ENCODE measurements around the gene PPARA. TPM values are rescaled to one million over a fixed set of nuclear protein-coding genes. Genes with fewer than 3 reads are reported as not detected.

Gene PPARA
- total and polyA plus RNA-seq, 2 experiments from 2014 or later = 4.7 to 12.6 TPM

- ATAC-seq (peak; percentile 64), DNase-seq (ENCODE audit: low spot score) (peak; percentile 75)
- Histone ChIP-seq H3K27ac (ENCODE audit: low read depth) (no peak overlapping the region), H2AFZ (peak overlapping the region; percentile 94), H3K79me2 (replicated peaks; ENCODE audit: insufficient read depth) (no peaks in the 10 kb centered on the region), H3K4me3 (peak overlapping the region; percentile 74), H4K20me1 (replicated peaks; ENCODE audit: insufficient read depth) (no peaks in the 10 kb centered on the region), H3K36me3 (ENCODE audit: insufficient read depth) (no peaks in the 10 kb centered on the region), H3K27me3 (ENCODE audit: insufficient read depth) (peaks cover 36% of the 10 kb centered on the region), H3K4me1 (ENCODE audit: insufficient read depth) (peaks cover 8% of the 10 kb centered on the region), H3K9me2 (ENCODE audit: insufficient read depth) (no peaks in the 10 kb centered on the region), H3K4me2 (peak overlapping the region; percentile 93), H3F3A (replicated peaks; ENCODE audit: low read depth) (no peaks in the 10 kb centered on the region)
- H3K9me3 Mint-ChIP-seq = no peaks in the 10 kb centered on the region
- TF ChIP-seq ZNF462 (CRISPR knock-in tag; IDR thresholded peaks at IDR 0.05) = no peak
- TF ChIP-seq POLR2AphosphoS5 (IDR thresholded peaks at IDR 0.05; ENCODE audit: low read depth) = peak; percentile 29; the same call in 1 of the 2 replicates
- peaks cover 6% of the 10 kb centered on the region; the same call in 2 of the 3 replicates for H3K4me1 Mint-ChIP-seq
- H3K27me3 Mint-ChIP-seq (ENCODE audit: insufficient read depth, low read depth, poor library complexity) = peaks cover 40% of the 10 kb centered on the region
- no peak overlapping the region for H3K27ac Mint-ChIP-seq
- H3K36me3 Mint-ChIP-seq (ENCODE audit: low read depth) = no peaks in the 10 kb centered on the region; the same call in 2 of the 3 replicates
- H3K4me3 Mint-ChIP-seq = peak overlapping the region; percentile 80
Measured at GRCh38 chr22:46149512-46150033, 753 bp upstream of the PPARA start.

GRCh38 chr22:46150655-46151477 lies 540 bp downstream of the PPARA start:
- Histone ChIP-seq H3K4me2 (peak overlapping the region; percentile 85), H3K36me3 (ENCODE audit: insufficient read depth) (no peaks in the 10 kb centered on the region), H2AFZ (peak overlapping the region; percentile 84), H4K20me1 (replicated peaks; ENCODE audit: insufficient read depth) (no peaks in the 10 kb centered on the region), H3K27ac (ENCODE audit: low read depth) (no peak overlapping the region), H3K27me3 (ENCODE audit: insufficient read depth) (peaks cover 36% of the 10 kb centered on the region), H3K4me1 (ENCODE audit: insufficient read depth) (peaks cover 8% of the 10 kb centered on the region), H3K79me2 (replicated peaks; ENCODE audit: insufficient read depth) (no peaks in the 10 kb centered on the region), H3K9me2 (ENCODE audit: insufficient read depth) (no peaks in the 10 kb centered on the region), H3K4me3 (peak overlapping the region; percentile 73), H3F3A (replicated peaks; ENCODE audit: low read depth) (no peaks in the 10 kb centered on the region)
- Mint-ChIP-seq H3K36me3 (ENCODE audit: low read depth) (no peaks in the 10 kb centered on the region; the same call in 2 of the 3 replicates), H3K4me1 (peaks cover 6% of the 10 kb centered on the region; the same call in 2 of the 3 replicates), H3K27me3 (ENCODE audit: insufficient read depth, low read depth, poor library complexity) (peaks cover 38% of the 10 kb centered on the region), H3K27ac (no peak overlapping the region), H3K9me3 (no peaks in the 10 kb centered on the region), H3K4me3 (peak overlapping the region; percentile 69)
- TF ChIP-seq CREB1 (CRISPR knock-in tag; IDR thresholded peaks at IDR 0.05; ENCODE audit: low read depth) = no peak
- no peak for TF ChIP-seq ETS1 (IDR thresholded peaks at IDR 0.05)
- no peak for TF ChIP-seq ZNF114 (CRISPR knock-in tag; IDR thresholded peaks at IDR 0.05)
- no peak for TF ChIP-seq STAT1 (IDR thresholded peaks at IDR 0.05; ENCODE audit: unreplicated experiment)
- TF ChIP-seq EZH2 (IDR thresholded peaks at IDR 0.05; ENCODE audit: low read depth, unreplicated experiment) = peak; percentile 36
- no peak for TF ChIP-seq NANOG (IDR thresholded peaks at IDR 0.05; ENCODE audit: borderline replicate concordance)
- no peak for TF ChIP-seq ZNF331 (CRISPR knock-in tag; IDR thresholded peaks at IDR 0.05; ENCODE audit: low read depth)
- ATAC-seq = peak; percentile 30
- peak; percentile 39 for DNase-seq (ENCODE audit: low spot score)

Data from GM23338 (cell line).